HG02885 (cell line): ENCODE measurements around the gene TUT7.
A peak's percentile ranks its signal among the peaks of the same experiment; 100 is the strongest.

Source experiments
- ATAC-seq: cut with Tn5 transposase; IDR thresholded peaks from one replicate; pipeline ENCODE4 v1.9.1; 2021; ENCODE audit warnings: mild to moderate bottlenecking; ENCODE audit not compliant: unreplicated experiment, poor library complexity

TUT7 gene

GRCh38 chr9:86259557-86259956 lies 94.7 kb downstream of the TUT7 start, which contains the start of gene C9orf153:
Gene C9orf153, minus strand, starts transcription at chr9:86259657. Its CDS starts 30,054 bp downstream, at chr9:86229603.
- ATAC-seq: no peak

- ATAC-seq: no peak
These were observed 96.8 kb downstream of the TUT7 start for GRCh38 chr9:86257391-86257790.

- ATAC-seq: no peak
These were observed 97.6 kb downstream of the TUT7 start for GRCh38 chr9:86256653-86257052.

DNA sequence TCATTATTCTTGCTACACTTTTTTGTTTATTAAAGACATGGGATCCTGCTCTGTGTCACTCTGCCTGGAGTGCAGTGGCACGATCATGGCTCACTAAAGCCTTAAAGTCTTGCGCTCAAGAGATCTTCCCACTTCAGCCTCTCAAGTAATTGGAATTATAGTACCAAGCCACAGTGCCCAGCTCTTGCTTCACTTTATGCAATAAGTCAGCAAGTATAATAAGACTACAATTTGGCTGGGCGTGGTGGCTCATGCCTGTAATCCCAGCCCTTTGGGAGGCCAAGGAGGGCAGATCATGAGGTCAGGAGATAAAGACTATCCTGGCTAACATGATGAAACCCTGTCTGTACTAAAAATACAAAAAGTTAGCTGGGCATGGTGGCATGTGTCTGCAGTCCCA lies 100.6 kb downstream of the TUT7 start:
- no peak for ATAC-seq

- ATAC-seq: no peak
These were observed 101.3 kb downstream of the TUT7 start for GRCh38 chr9:86252870-86253269.

- no peak for ATAC-seq
These were observed 104.1 kb downstream of the TUT7 start for GRCh38 chr9:86250123-86250522.

DNA sequence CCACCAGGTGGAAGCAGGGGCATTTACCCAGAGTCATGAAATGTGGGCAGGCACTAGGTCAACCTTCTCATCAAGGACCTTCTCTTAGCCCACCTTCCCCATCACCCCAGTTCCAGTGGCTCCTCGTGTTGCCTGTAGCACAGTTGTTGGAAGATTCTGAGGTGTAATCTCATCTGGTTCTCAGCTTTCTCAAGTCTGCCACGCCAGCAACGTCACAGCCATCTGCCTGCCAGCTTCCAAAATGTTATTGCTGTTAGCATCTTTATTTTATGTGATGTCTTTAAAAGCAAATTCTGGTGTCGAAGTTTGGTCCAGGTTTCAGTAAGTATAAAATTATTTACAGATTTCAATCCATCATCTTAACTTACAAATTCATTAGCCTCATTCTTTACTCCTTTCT lies 105.5 kb downstream of the TUT7 start:
- no peak for ATAC-seq

DNA sequence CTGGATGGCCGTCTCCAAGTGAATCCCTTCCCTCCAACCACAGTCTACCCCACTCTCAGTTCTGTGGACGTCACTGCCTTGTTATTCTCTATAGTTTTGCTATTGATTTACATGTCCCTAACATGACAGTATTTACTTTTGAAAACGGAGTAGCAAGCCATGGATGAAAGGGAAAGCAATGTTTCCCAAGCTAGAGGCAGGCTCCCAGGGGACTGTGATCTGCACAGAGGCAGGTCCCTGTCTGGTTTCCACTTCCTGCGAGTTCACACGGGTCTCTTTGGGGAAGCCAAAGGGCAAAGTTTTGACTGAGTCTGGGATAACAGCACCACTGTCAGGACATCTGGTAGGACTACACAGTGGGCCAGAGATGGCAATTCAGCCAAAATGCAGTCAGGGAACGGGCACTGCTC lies 107.5 kb downstream of the TUT7 start:
- peak; percentile 81 for ATAC-seq

DNA sequence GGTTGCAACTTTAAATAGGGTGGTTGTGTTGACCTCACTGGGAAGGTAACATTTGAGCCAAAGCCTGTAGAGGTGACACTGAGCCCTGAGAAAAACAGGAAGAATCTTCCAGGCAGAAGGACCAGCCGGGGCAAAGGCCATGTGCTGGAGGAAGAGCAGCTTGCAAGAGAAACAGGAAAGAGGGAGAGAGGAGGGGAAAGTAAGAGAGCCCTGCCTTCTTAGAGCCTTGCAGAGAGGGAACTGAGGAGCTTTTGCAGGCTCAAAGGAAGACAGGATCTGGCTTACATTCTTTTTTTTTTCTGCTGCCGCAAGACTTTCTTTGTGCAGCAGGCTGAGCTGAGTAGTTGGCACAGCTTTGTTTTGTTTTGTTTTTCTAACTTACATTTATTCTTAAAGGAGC lies 112.1 kb downstream of the TUT7 start:
- ATAC-seq: no peak

GRCh38 chr9:86241216-86241615 lies 113.0 kb downstream of the TUT7 start:
- no peak for ATAC-seq

DNA sequence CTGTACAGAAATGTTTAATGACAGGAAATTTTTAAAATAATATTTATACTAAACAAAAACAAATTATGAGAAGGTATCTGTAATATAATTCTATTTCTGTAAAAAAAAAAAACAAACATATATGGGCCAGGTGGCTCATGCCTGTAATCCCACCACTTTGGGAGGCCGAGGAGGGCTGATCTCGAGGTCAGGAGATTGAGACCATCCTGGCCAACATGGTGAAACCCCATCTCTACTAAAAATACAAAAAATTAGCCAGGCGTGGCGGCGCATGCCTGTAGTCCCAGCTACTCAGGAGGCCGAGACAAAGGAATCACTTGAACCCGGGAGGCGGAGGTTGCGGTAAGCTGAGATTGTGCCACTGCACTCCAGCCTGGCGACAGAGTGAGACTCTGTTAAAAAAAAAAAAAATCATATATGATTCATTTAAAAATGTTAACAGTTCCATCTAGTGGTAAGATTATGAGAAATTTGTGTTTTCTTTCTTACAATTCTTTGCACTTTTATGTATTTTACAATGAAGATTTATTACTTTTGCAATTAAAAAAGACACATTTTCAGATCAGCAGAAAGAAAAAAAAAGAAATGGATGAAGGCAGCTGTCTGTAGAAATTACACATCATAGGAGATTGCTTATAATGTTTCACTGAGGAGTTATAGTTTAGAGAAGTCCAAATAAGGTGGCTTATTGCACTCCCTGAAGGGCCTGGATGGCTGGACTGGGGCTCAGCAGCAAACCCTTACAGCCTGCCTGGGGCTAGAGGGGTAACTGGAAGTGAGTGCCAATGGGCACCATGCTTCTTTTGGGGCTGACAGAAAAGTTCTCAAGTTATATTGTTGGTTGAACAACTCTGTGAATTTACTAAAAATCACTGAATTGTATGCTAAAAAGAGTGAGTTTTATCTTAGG lies 115.1 kb downstream of the TUT7 start:
- ATAC-seq: no peak
